CD4-positive, alpha-beta T cell treated with Interleukin-15 for 1 hour (primary cell): ENCODE measurements around the gene KPTN.

Source experiments
- DNase-seq: peaks from one replicate; pipeline ENCODE4 v3.0.0-alpha.2; 2020

The KPTN gene

GRCh38 chr19:47464675-47465419, 19.2 kb downstream of the KPTN start:
- DNase-seq: no peak

- DNase-seq: no peak
Observed at GRCh38 chr19:47461876-47462275, 22.1 kb downstream of the KPTN start.

- no peak for DNase-seq
Observed at GRCh38 chr19:47459477-47459876, 24.5 kb downstream of the KPTN start.

GRCh38 chr19:47458672-47459071, 25.3 kb downstream of the KPTN start:
- DNase-seq: no peak

- DNase-seq: no peak
Observed at GRCh38 chr19:47456721-47457474, 27.1 kb downstream of the KPTN start.

GRCh38 chr19:47450478-47450877, 33.5 kb downstream of the KPTN start:
- DNase-seq: no peak

- DNase-seq: no peak
Observed at GRCh38 chr19:47448360-47448727, 35.7 kb downstream of the KPTN start.

GRCh38 chr19:47447470-47448359, 36.3 kb downstream of the KPTN start:
- peak; percentile 49 for DNase-seq

GRCh38 chr19:47446534-47447469, 37.2 kb downstream of the KPTN start:
- no peak for DNase-seq

- peak; percentile 73 for DNase-seq
Observed at GRCh38 chr19:47445937-47446402, 38.0 kb downstream of the KPTN start.

GRCh38 chr19:47445527-47445926, 38.5 kb downstream of the KPTN start:
- DNase-seq: no peak

- peak; percentile 30 for DNase-seq
Observed at GRCh38 chr19:47444388-47444821, 39.6 kb downstream of the KPTN start.

GRCh38 chr19:47443331-47443730, 40.7 kb downstream of the KPTN start:
- DNase-seq: no peak

- DNase-seq: no peak
Observed at GRCh38 chr19:47438793-47439220, 45.2 kb downstream of the KPTN start.

- no peak for DNase-seq
Observed at GRCh38 chr19:47437500-47437899, 46.5 kb downstream of the KPTN start.

- DNase-seq: peak; percentile 76
Observed at GRCh38 chr19:47436712-47437401, 47.2 kb downstream of the KPTN start.

- no peak for DNase-seq
Observed at GRCh38 chr19:47435883-47436417, 48.1 kb downstream of the KPTN start.

GRCh38 chr19:47435196-47435595, 48.8 kb downstream of the KPTN start:
- DNase-seq: no peak

GRCh38 chr19:47434088-47434487, 49.9 kb downstream of the KPTN start:
- no peak for DNase-seq

- no peak for DNase-seq
Observed at GRCh38 chr19:47433121-47433520, 50.9 kb downstream of the KPTN start.

GRCh38 chr19:47432499-47432898, 51.5 kb downstream of the KPTN start:
- no peak for DNase-seq
